Stimulated activated memory B cell treated with anti-CD40 and anti-IgM and Interleukin-4, amounts not matched to agents 10 μg/mL and 1 μg/mL and 100 μg/mL, for 72 hours (primary cell): ENCODE results near the gene SART3.
"Not testable (repeated sequence)": the region's sequence is repeated elsewhere in the genome, so short reads cannot be mapped to it uniquely, and the experiment has no call there.

Source experiments
- ATAC-seq: fragments of 150-1000 bp; cut with Tn5 transposase; 2 replicates; pipeline ENCODE4 v1.10.0; 2021
- H3K27ac Mint-ChIP-seq: one replicate; pipeline ENCODE4 v1.8.0; 2022; ENCODE audit warnings: mild to moderate bottlenecking, mixed read lengths
- H3K27me3 Mint-ChIP-seq: one replicate; pipeline ENCODE4 v1.8.0; 2022; ENCODE audit warnings: mixed read lengths
- H3K36me3 Mint-ChIP-seq: one replicate; pipeline ENCODE4 v1.8.0; 2022; ENCODE audit warnings: mixed read lengths
- H3K4me1 Mint-ChIP-seq: one replicate; pipeline ENCODE4 v1.8.0; 2022; ENCODE audit warnings: mixed read lengths
- H3K4me3 Mint-ChIP-seq: one replicate; pipeline ENCODE4 v1.8.0; 2022; ENCODE audit warnings: mild to moderate bottlenecking, moderate library complexity, mixed read lengths
- H3K9me3 Mint-ChIP-seq: one replicate; pipeline ENCODE4 v1.8.0; 2022; ENCODE audit warnings: mixed read lengths

Gene SART3

GRCh38 chr12:108590463-108590862 lies 29.5 kb upstream of the SART3 start:
- H3K27me3 Mint-ChIP-seq, result peaks cover 18% of the 10 kb centered on the region
- H3K36me3 Mint-ChIP-seq, H3K9me3 Mint-ChIP-seq, ATAC-seq, H3K4me1 Mint-ChIP-seq, H3K4me3 Mint-ChIP-seq, H3K27ac Mint-ChIP-seq: not testable (repeated sequence)

- ATAC-seq, result no peak
- no peak overlapping the region for H3K27ac Mint-ChIP-seq
Measured at GRCh38 chr12:108589840-108590229, 28.9 kb upstream of the SART3 start.

GRCh38 chr12:108589028-108589839 lies 28.3 kb upstream of the SART3 start:
- H3K27me3 Mint-ChIP-seq, result peaks cover 18% of the 10 kb centered on the region
- H3K27ac Mint-ChIP-seq, result no peak overlapping the region
- no peaks in the 10 kb centered on the region for H3K36me3 Mint-ChIP-seq
- no peak overlapping the region for H3K4me3 Mint-ChIP-seq
- no peaks in the 10 kb centered on the region for H3K9me3 Mint-ChIP-seq
- H3K4me1 Mint-ChIP-seq, result no peaks in the 10 kb centered on the region
- peak; percentile 22 for ATAC-seq

More at GRCh38 chr12:108589840-108590229, 28.9 kb upstream of the SART3 start:
- no peaks in the 10 kb centered on the region for H3K9me3 Mint-ChIP-seq
- peaks cover 18% of the 10 kb centered on the region for H3K27me3 Mint-ChIP-seq
- H3K36me3 Mint-ChIP-seq, result no peaks in the 10 kb centered on the region
- H3K4me3 Mint-ChIP-seq, result no peak overlapping the region
- no peaks in the 10 kb centered on the region for H3K4me1 Mint-ChIP-seq

- no peaks in the 10 kb centered on the region for H3K36me3 Mint-ChIP-seq
- H3K9me3 Mint-ChIP-seq, result no peaks in the 10 kb centered on the region
- no peak overlapping the region for H3K27ac Mint-ChIP-seq
- H3K4me3 Mint-ChIP-seq, result no peak overlapping the region
- ATAC-seq, result no peak
- H3K27me3 Mint-ChIP-seq, result peaks cover 18% of the 10 kb centered on the region
- no peaks in the 10 kb centered on the region for H3K4me1 Mint-ChIP-seq
Measured at GRCh38 chr12:108587826-108588225, 26.9 kb upstream of the SART3 start.

- Mint-ChIP-seq H3K4me3 (no peak overlapping the region), H3K9me3 (no peaks in the 10 kb centered on the region)
- no peak for ATAC-seq
Measured at GRCh38 chr12:108586306-108586705, 25.3 kb upstream of the SART3 start.

GRCh38 chr12:108585864-108586263 lies 24.9 kb upstream of the SART3 start:
- H3K36me3 Mint-ChIP-seq, result no peaks in the 10 kb centered on the region
- H3K9me3 Mint-ChIP-seq, result no peaks in the 10 kb centered on the region
- no peak overlapping the region for H3K4me3 Mint-ChIP-seq
- no peak overlapping the region for H3K27ac Mint-ChIP-seq
- H3K4me1 Mint-ChIP-seq, result no peaks in the 10 kb centered on the region
- H3K27me3 Mint-ChIP-seq, result peaks cover 18% of the 10 kb centered on the region
- ATAC-seq, result no peak

More at GRCh38 chr12:108586306-108586705, 25.3 kb upstream of the SART3 start:
- no peaks in the 10 kb centered on the region for H3K36me3 Mint-ChIP-seq
- no peaks in the 10 kb centered on the region for H3K4me1 Mint-ChIP-seq
- H3K27ac Mint-ChIP-seq, result no peak overlapping the region
- peaks cover 18% of the 10 kb centered on the region for H3K27me3 Mint-ChIP-seq

- peak overlapping the region; percentile 3 for H3K27ac Mint-ChIP-seq
- ATAC-seq, result no peak
- no peaks in the 10 kb centered on the region for H3K36me3 Mint-ChIP-seq
- H3K4me3 Mint-ChIP-seq, result no peak overlapping the region
- H3K4me1 Mint-ChIP-seq, result peaks cover 11% of the 10 kb centered on the region
- H3K27me3 Mint-ChIP-seq, result peaks cover 18% of the 10 kb centered on the region
- no peaks in the 10 kb centered on the region for H3K9me3 Mint-ChIP-seq
Measured at GRCh38 chr12:108584456-108585065, 23.6 kb upstream of the SART3 start.

GRCh38 chr12:108583991-108584390 lies 23.0 kb upstream of the SART3 start:
- H3K36me3 Mint-ChIP-seq, result peaks cover 3% of the 10 kb centered on the region
- peaks cover 2% of the 10 kb centered on the region for H3K9me3 Mint-ChIP-seq
- H3K27ac Mint-ChIP-seq, result no peak overlapping the region
- no peak overlapping the region for H3K4me3 Mint-ChIP-seq
- H3K4me1 Mint-ChIP-seq, result peaks cover 17% of the 10 kb centered on the region
- ATAC-seq, result no peak
- H3K27me3 Mint-ChIP-seq, result peaks cover 18% of the 10 kb centered on the region

GRCh38 chr12:108582978-108583770 lies 22.2 kb upstream of the SART3 start:
- H3K4me3 Mint-ChIP-seq, result no peak overlapping the region
- H3K4me1 Mint-ChIP-seq, result peaks cover 24% of the 10 kb centered on the region
- no peak overlapping the region for H3K27ac Mint-ChIP-seq
- peaks cover 10% of the 10 kb centered on the region for H3K27me3 Mint-ChIP-seq
- peaks cover 10% of the 10 kb centered on the region for H3K9me3 Mint-ChIP-seq
- no peak for ATAC-seq
- H3K36me3 Mint-ChIP-seq, result peaks cover 6% of the 10 kb centered on the region

GRCh38 chr12:108582509-108582908 lies 21.5 kb upstream of the SART3 start:
- Mint-ChIP-seq H3K36me3 (peaks cover 6% of the 10 kb centered on the region), H3K27me3 (peaks cover 8% of the 10 kb centered on the region), H3K4me3 (no peak overlapping the region), H3K9me3 (peaks cover 11% of the 10 kb centered on the region), H3K4me1 (peaks cover 24% of the 10 kb centered on the region), H3K27ac (no peak overlapping the region)
- no peak for ATAC-seq

GRCh38 chr12:108581311-108582227 lies 20.6 kb upstream of the SART3 start:
- Mint-ChIP-seq H3K27me3 (peaks cover 8% of the 10 kb centered on the region), H3K4me1 (peaks cover 30% of the 10 kb centered on the region), H3K27ac (no peak overlapping the region), H3K36me3 (peaks cover 6% of the 10 kb centered on the region), H3K4me3 (no peak overlapping the region), H3K9me3 (peaks cover 14% of the 10 kb centered on the region)
- ATAC-seq, result no peak

GRCh38 chr12:108580531-108580930 lies 19.6 kb upstream of the SART3 start:
- Mint-ChIP-seq H3K9me3 (peaks cover 14% of the 10 kb centered on the region), H3K36me3 (peaks cover 6% of the 10 kb centered on the region), H3K27me3 (no peaks in the 10 kb centered on the region), H3K4me1 (peaks cover 38% of the 10 kb centered on the region), H3K27ac (peak overlapping the region; percentile 43), H3K4me3 (no peak overlapping the region)
- no peak for ATAC-seq

GRCh38 chr12:108578813-108579212 lies 17.8 kb upstream of the SART3 start:
- peaks cover 6% of the 10 kb centered on the region for H3K36me3 Mint-ChIP-seq
- no peak for ATAC-seq
- H3K27ac Mint-ChIP-seq, result peak overlapping the region; percentile 18
- H3K4me1 Mint-ChIP-seq, result peaks cover 45% of the 10 kb centered on the region
- H3K9me3 Mint-ChIP-seq, result peaks cover 14% of the 10 kb centered on the region
- no peaks in the 10 kb centered on the region for H3K27me3 Mint-ChIP-seq
- no peak overlapping the region for H3K4me3 Mint-ChIP-seq

- H3K4me3 Mint-ChIP-seq, result no peak overlapping the region
- H3K4me1 Mint-ChIP-seq, result peaks cover 49% of the 10 kb centered on the region
- no peak for ATAC-seq
- H3K27me3 Mint-ChIP-seq, result no peaks in the 10 kb centered on the region
- H3K36me3 Mint-ChIP-seq, result peaks cover 6% of the 10 kb centered on the region
- peaks cover 14% of the 10 kb centered on the region for H3K9me3 Mint-ChIP-seq
- H3K27ac Mint-ChIP-seq, result no peak overlapping the region
Measured at GRCh38 chr12:108578264-108578663, 17.3 kb upstream of the SART3 start.
